ENCODE measurements around the gene MT1E. TPM values are rescaled to one million over a fixed set of nuclear protein-coding genes. Genes with fewer than 3 reads are reported as not detected.
"Not testable (repeated sequence)": the region's sequence is repeated elsewhere in the genome, so short reads cannot be mapped to it uniquely, and the experiment has no call there.

Gene MT1E
- total RNA-seq, 5 donors from 2014 or later (not counting 1 experiment from before 2014, with no cell fraction given), result 1.9 to 10.8 (median 6.1) TPM

- POLR2A ChIA-PET, result no interaction called here
- Mint-ChIP-seq H3K4me1 (peaks cover 31 to 33% (median 32%) of the 10 kb centered on the region in 3 donors), H3K27ac (peak overlapping the region; percentile 92 to 93), H3K27me3 (peaks cover 0 to 10% of the 10 kb centered on the region in 2 donors), H3K9me3 (no peaks in the 10 kb centered on the region), H3K4me3 (peak overlapping the region; percentile 91 to 97 (median 97)), H3K36me3 (no peaks in the 10 kb centered on the region)
- WGBS (ENCODE audit: insufficient coverage), result 52% methylated on average over 7 of the region's 10 CpGs
- ATAC-seq (replicated peaks in 1 of 4), result no peak
- peaks cover 3 to 34% of the 10 kb centered on the region in 2 experiments for H3K4me1 ChIP-seq (ENCODE audit: control insufficient read depth in 1 of 2, extremely low read depth in 1 of 2, insufficient read depth in 2 of 2, low read length in 2 of 2)
- H3K27ac ChIP-seq (ENCODE audit: low read length), result no peak overlapping the region
- CTCF ChIA-PET, result interaction anchor here in 1 of 2 donors (0.6 kb wide), 1 partner anchor 82 kb away, joined by 3 read pairs; no protein-coding TSS in a partner anchor
- H3K36me3 ChIP-seq (ENCODE audit: control insufficient read depth in 2 of 2, extremely low read depth in 1 of 2, insufficient read depth in 1 of 2, low read length in 1 of 2), result no peaks in the 10 kb centered on the region
- no peak for DNase-seq
- H3K27me3 ChIP-seq (replicated peaks in 1 of 2; ENCODE audit: control insufficient read depth in 2 of 2, extremely low read depth in 1 of 2, insufficient read depth in 2 of 2, low read length in 1 of 2), result peaks cover 3 to 19% of the 10 kb centered on the region in 2 experiments
- peak overlapping the region; percentile 71 to 79 for H3K4me3 ChIP-seq (ENCODE audit: control insufficient read depth in 1 of 2, extremely low read depth in 1 of 2, low read length in 1 of 2)
- no peaks in the 10 kb centered on the region for H3K9me3 ChIP-seq
Observed at GRCh38 chr16:56658327-56658875, 32.8 kb downstream of the MT1E start.

- DNase-seq, result peak in 9 of 35 experiments; percentile 11 to 48 (median 26)
- H3K4me3 ChIP-seq (ENCODE audit: control insufficient read depth in 1 of 2, extremely low read depth in 1 of 2, low read length in 1 of 2), result peak overlapping the region; percentile 55 to 74
- peak overlapping the region; percentile 81 to 89 for H3K27ac Mint-ChIP-seq
- H3K4me1 ChIP-seq (ENCODE audit: control insufficient read depth in 1 of 2, extremely low read depth in 1 of 2, insufficient read depth in 2 of 2, low read length in 2 of 2), result peaks cover 3 to 33% of the 10 kb centered on the region in 2 experiments
- H3K9me3 ChIP-seq, result no peaks in the 10 kb centered on the region
- H3K4me3 Mint-ChIP-seq, result peak overlapping the region; percentile 78 to 85 (median 82)
- H3K27me3 ChIP-seq (replicated peaks in 1 of 2; ENCODE audit: control insufficient read depth in 2 of 2, extremely low read depth in 1 of 2, insufficient read depth in 2 of 2, low read length in 1 of 2), result peaks cover 14 to 37% of the 10 kb centered on the region in 2 experiments
- 16% methylated on average over 25 of the region's 48 CpGs for WGBS (ENCODE audit: insufficient coverage)
- H3K4me1 Mint-ChIP-seq, result peaks cover 33 to 36% (median 35%) of the 10 kb centered on the region in 3 donors
- H3K36me3 Mint-ChIP-seq, result peaks cover 3% of the 10 kb centered on the region
- CTCF ChIA-PET, result interaction anchor here (0.6 to 0.7 kb wide), 2 partner anchors 19 to 762 kb away, joined by 3 to 4 read pairs; no protein-coding TSS in a partner anchor
- H3K36me3 ChIP-seq (ENCODE audit: control insufficient read depth in 2 of 2, extremely low read depth in 1 of 2, insufficient read depth in 1 of 2, low read length in 1 of 2), result no peaks in the 10 kb centered on the region
- H3K27ac ChIP-seq (ENCODE audit: low read length), result peak overlapping the region; percentile 45
- no peaks in the 10 kb centered on the region for H3K9me3 Mint-ChIP-seq
- POLR2A ChIA-PET, result no interaction called here
- ATAC-seq (replicated peaks in 1 of 4), result peak; percentile 66 to 74 (median 68)
- H3K27me3 Mint-ChIP-seq, result peaks cover 8 to 38% of the 10 kb centered on the region in 2 donors
Observed at GRCh38 chr16:56662357-56663354, 37.1 kb downstream of the MT1E start.

GRCh38 chr16:56664506-56664905 lies 38.9 kb downstream of the MT1E start:
- Mint-ChIP-seq H3K9me3 (no peaks in the 10 kb centered on the region), H3K4me3 (no peak overlapping the region), H3K27ac (peak overlapping the region in 1 of 2 donors; percentile 64), H3K36me3 (peaks cover 3% of the 10 kb centered on the region), H3K4me1 (peaks cover 34 to 38% (median 37%) of the 10 kb centered on the region in 3 donors), H3K27me3 (peaks cover 22 to 54% of the 10 kb centered on the region in 2 donors)
- ChIA-PET POLR2A (no interaction called here), CTCF (interaction anchor here in 1 of 2 donors (0.6 kb wide), 1 partner anchor 50 kb away, joined by 7 read pairs; no protein-coding TSS in a partner anchor)
- H3K27me3 ChIP-seq (replicated peaks in 1 of 2; ENCODE audit: control insufficient read depth in 2 of 2, extremely low read depth in 1 of 2, insufficient read depth in 2 of 2, low read length in 1 of 2), result peaks cover 21 to 51% of the 10 kb centered on the region in 2 experiments
- no peak overlapping the region for H3K4me3 ChIP-seq (ENCODE audit: control insufficient read depth in 1 of 2, extremely low read depth in 1 of 2, low read length in 1 of 2)
- H3K27ac ChIP-seq (ENCODE audit: low read length), result no peak overlapping the region
- ATAC-seq (replicated peaks in 1 of 4), result no peak
- H3K36me3 ChIP-seq (ENCODE audit: control insufficient read depth in 2 of 2, extremely low read depth in 1 of 2, insufficient read depth in 1 of 2, low read length in 1 of 2), result no peaks in the 10 kb centered on the region
- no peaks in the 10 kb centered on the region for H3K9me3 ChIP-seq
- WGBS (ENCODE audit: insufficient coverage), result no CpG with 5 or more reads among the region's 1 CpG
- peaks cover 0 to 30% of the 10 kb centered on the region in 2 experiments for H3K4me1 ChIP-seq (ENCODE audit: control insufficient read depth in 1 of 2, extremely low read depth in 1 of 2, insufficient read depth in 2 of 2, low read length in 2 of 2)
- DNase-seq, result no peak

- H3K9me3 Mint-ChIP-seq; H3K27ac ChIP-seq (ENCODE audit: low read length); H3K36me3 Mint-ChIP-seq; H3K4me3 Mint-ChIP-seq; CTCF ChIA-PET; POLR2A ChIA-PET; H3K4me3 ChIP-seq (ENCODE audit: control insufficient read depth in 1 of 2, extremely low read depth in 1 of 2, low read length in 1 of 2); H3K36me3 ChIP-seq (ENCODE audit: control insufficient read depth in 2 of 2, extremely low read depth in 1 of 2, insufficient read depth in 1 of 2, low read length in 1 of 2); ATAC-seq (replicated peaks in 1 of 4); H3K9me3 ChIP-seq; H3K27ac Mint-ChIP-seq; DNase-seq: not testable (repeated sequence)
- peaks cover 38 to 44% (median 40%) of the 10 kb centered on the region in 3 donors for H3K4me1 Mint-ChIP-seq
- WGBS (ENCODE audit: insufficient coverage), result no CpG with 5 or more reads among the region's 8 CpGs
- Histone ChIP-seq H3K4me1 (ENCODE audit: control insufficient read depth in 1 of 2, extremely low read depth in 1 of 2, insufficient read depth in 2 of 2, low read length in 2 of 2) (peaks cover 0 to 36% of the 10 kb centered on the region in 2 experiments), H3K27me3 (replicated peaks in 1 of 2; ENCODE audit: control insufficient read depth in 2 of 2, extremely low read depth in 1 of 2, insufficient read depth in 2 of 2, low read length in 1 of 2) (peaks cover 24 to 62% of the 10 kb centered on the region in 2 experiments)
- peaks cover 27 to 63% of the 10 kb centered on the region in 2 donors for H3K27me3 Mint-ChIP-seq
Observed at GRCh38 chr16:56665286-56666261, 40.0 kb downstream of the MT1E start.

GRCh38 chr16:56667581-56668571 lies 42.3 kb downstream of the MT1E start, which contains the start of gene MT1G:
Gene MT1G (minus strand): TSS chr16:56668065. CDS start chr16:56667993, 72 bp downstream.
- Mint-ChIP-seq H3K4me1 (peaks cover 23 to 30% (median 28%) of the 10 kb centered on the region in 3 donors), H3K9me3 (no peaks in the 10 kb centered on the region), H3K36me3 (peaks cover 3% of the 10 kb centered on the region), H3K4me3 (peak within 1 kb of the TSS in 2 of 3 donors; percentile 6 to 65), H3K27ac (no peak within 1 kb of the TSS), H3K27me3 (peaks cover 40 to 77% of the 10 kb centered on the region in 2 donors)
- H3K4me3 ChIP-seq (ENCODE audit: control insufficient read depth in 1 of 2, extremely low read depth in 1 of 2, low read length in 1 of 2), result no peak within 1 kb of the TSS
- POLR2A ChIA-PET, result interaction anchor here in 1 of 2 donors (0.6 kb wide), 1 partner anchor 14 kb away, joined by 7 read pairs; no protein-coding TSS in a partner anchor
- H3K9me3 ChIP-seq, result no peaks in the 10 kb centered on the region
- ATAC-seq (replicated peaks in 1 of 4), result peak; percentile 30 to 74 (median 60)
- WGBS (ENCODE audit: insufficient coverage), result 20% methylated on average over 37 of the region's 46 CpGs
- DNase-seq, result peak in 2 of 35 experiments; percentile 19 to 38
- H3K4me1 ChIP-seq (ENCODE audit: control insufficient read depth in 1 of 2, extremely low read depth in 1 of 2, insufficient read depth in 2 of 2, low read length in 2 of 2), result peaks cover 0 to 26% of the 10 kb centered on the region in 2 experiments
- peaks cover 25 to 62% of the 10 kb centered on the region in 2 experiments for H3K27me3 ChIP-seq (replicated peaks in 1 of 2; ENCODE audit: control insufficient read depth in 2 of 2, extremely low read depth in 1 of 2, insufficient read depth in 2 of 2, low read length in 1 of 2)
- H3K36me3 ChIP-seq (ENCODE audit: control insufficient read depth in 2 of 2, extremely low read depth in 1 of 2, insufficient read depth in 1 of 2, low read length in 1 of 2), result no peaks in the 10 kb centered on the region
- H3K27ac ChIP-seq (ENCODE audit: low read length), result no peak within 1 kb of the TSS
- CTCF ChIA-PET, result no interaction called here
